Mesenchymal stem cell (in vitro differentiated cells and primary cell): ENCODE data around the gene FRRS1L.

Experiments
- DNase-seq: peaks from one replicate; pipeline ENCODE4 v3.0.0-alpha.2; 2013
- H2AFZ ChIP-seq: one replicate; pipeline ENCODE4 v1.6.1; 2013; ENCODE audit warnings: low read depth, mild to moderate bottlenecking, control low read depth, inconsistent platforms, low read length, moderate library complexity
- H2AK5ac ChIP-seq: 2 replicates; pipeline ENCODE4 v1.6.1; 2013; ENCODE audit warnings: low read length, moderate library complexity, mild to moderate bottlenecking, inconsistent platforms; ENCODE audit not compliant: severe bottlenecking
- H2BK120ac ChIP-seq: one replicate; pipeline ENCODE4 v1.6.1; 2013; ENCODE audit warnings: low read depth, mild to moderate bottlenecking, inconsistent platforms, low read length, moderate library complexity
- H2BK12ac ChIP-seq, 2 experiments: one replicate each; pipeline ENCODE4 v1.6.1; 2013; ENCODE audit warnings: inconsistent platforms in 2 of 2, low read length in 2 of 2, mild to moderate bottlenecking in 2 of 2, moderate library complexity in 2 of 2, control low read depth in 1 of 2
- H2BK15ac ChIP-seq: one replicate; pipeline ENCODE4 v1.6.1; 2013; ENCODE audit warnings: mild to moderate bottlenecking, low read depth, inconsistent platforms; ENCODE audit not compliant: poor library complexity, severe bottlenecking
- H2BK5ac ChIP-seq: 2 replicates; pipeline ENCODE4 v1.6.1; 2013; ENCODE audit warnings: low read depth, mild to moderate bottlenecking, low read length, control low read depth, inconsistent platforms; ENCODE audit not compliant: poor library complexity, severe bottlenecking
- H3K14ac ChIP-seq, 2 experiments: one replicate each; pipeline ENCODE4 v1.6.1; 2013; ENCODE audit warnings: inconsistent platforms in 2 of 2, low read length in 2 of 2, control low read depth in 1 of 2, mild to moderate bottlenecking in 1 of 2, moderate library complexity in 1 of 2
- H3K18ac ChIP-seq, 2 experiments: one replicate each; pipeline ENCODE4 v1.6.1; 2013; ENCODE audit warnings: inconsistent platforms in 2 of 2, low read length in 2 of 2, control low read depth in 1 of 2, low read depth in 1 of 2, mild to moderate bottlenecking in 1 of 2
- H3K23ac ChIP-seq, 2 experiments: one replicate each; pipeline ENCODE4 v1.6.1; 2013; ENCODE audit warnings: inconsistent platforms in 2 of 2, low read length in 2 of 2, mild to moderate bottlenecking in 2 of 2, moderate library complexity in 2 of 2, control low read depth in 1 of 2
- H3K27ac ChIP-seq: 2 replicates; pipeline ENCODE4 v1.5.1; 2013; ENCODE audit warnings: mild to moderate bottlenecking, moderate library complexity, low read length, control low read depth, inconsistent platforms; ENCODE audit not compliant: poor library complexity, severe bottlenecking
- H3K27me3 ChIP-seq, 2 experiments: 2 replicates each; pipeline versions ENCODE4 v1.6.1 to v1.7.0; 2013; ENCODE audit warnings: low read length in 2 of 2, mild to moderate bottlenecking in 2 of 2, moderate library complexity in 2 of 2, control low read depth in 1 of 2, inconsistent platforms in 1 of 2; ENCODE audit not compliant: control insufficient read depth in 1 of 2, insufficient read depth in 1 of 2
- H3K36me3 ChIP-seq, 2 experiments: 2 replicates each; pipeline versions ENCODE4 v1.6.1 to v1.7.0; 2013; ENCODE audit warnings: low read length in 2 of 2, control low read depth in 1 of 2, inconsistent platforms in 1 of 2, low read depth in 1 of 2, mild to moderate bottlenecking in 1 of 2; ENCODE audit not compliant: insufficient read depth in 2 of 2, control insufficient read depth in 1 of 2
- H3K4ac ChIP-seq, 2 experiments: one replicate each; pipeline ENCODE4 v1.6.1; 2013; ENCODE audit warnings: inconsistent platforms in 2 of 2, low read length in 2 of 2, mild to moderate bottlenecking in 2 of 2, moderate library complexity in 2 of 2, control low read depth in 1 of 2, low read depth in 1 of 2
- H3K4me1 ChIP-seq: 2 replicates; pipeline ENCODE4 v1.6.1; 2013; ENCODE audit warnings: low read depth, low read length, control low read depth; ENCODE audit not compliant: control insufficient read depth, insufficient read depth
- H3K4me2 ChIP-seq: 2 replicates; pipeline ENCODE4 v1.6.1; 2013; ENCODE audit warnings: low read length, mild to moderate bottlenecking, inconsistent platforms; ENCODE audit not compliant: poor library complexity, severe bottlenecking
- H3K4me3 ChIP-seq, 2 experiments: 2 replicates each; pipeline versions ENCODE4 v1.5.1 to v1.7.0; 2013; ENCODE audit warnings: low read length in 2 of 2, mild to moderate bottlenecking in 2 of 2, control low read depth in 1 of 2, low read depth in 1 of 2; ENCODE audit not compliant: insufficient read depth in 1 of 2
- H3K79me1 ChIP-seq: replicated peaks from 2 replicates; pipeline ENCODE4 v1.6.1; 2013; ENCODE audit warnings: mild to moderate bottlenecking, control low read depth, low read length, inconsistent platforms; ENCODE audit not compliant: poor library complexity, severe bottlenecking
- H3K9ac ChIP-seq: 2 replicates; pipeline ENCODE4 v1.7.0; 2013; ENCODE audit warnings: mild to moderate bottlenecking, low read length, moderate library complexity
- H3K9me3 ChIP-seq: 2 replicates; pipeline ENCODE4 v1.7.0; 2013; ENCODE audit warnings: mild to moderate bottlenecking, low read length; ENCODE audit not compliant: control insufficient read depth
- H4K8ac ChIP-seq: one replicate; pipeline ENCODE4 v1.6.1; 2013; ENCODE audit warnings: inconsistent platforms, mild to moderate bottlenecking, low read length, moderate library complexity
- H4K91ac ChIP-seq: one replicate; pipeline ENCODE4 v1.6.1; 2013; ENCODE audit warnings: mild to moderate bottlenecking, low read length, inconsistent platforms
- WGBS: methylation state at CpG from one replicate; pipeline ENCODE4 v1.1.7; 2013; ENCODE audit warnings: mixed read lengths; 5-methylcytosine and 5-hydroxymethylcytosine counted together

The FRRS1L gene

GRCh38 chr9:109145051-109145450 lies 22.0 kb downstream of the FRRS1L start:
- H3K18ac ChIP-seq = no peak overlapping the region
- 81% methylated on average over 5 of the region's 6 CpGs for WGBS
- H2BK12ac ChIP-seq = no peak overlapping the region
- no peak overlapping the region for H4K91ac ChIP-seq
- no peak overlapping the region for H2BK15ac ChIP-seq
- H2BK120ac ChIP-seq = no peak overlapping the region
- H3K9ac ChIP-seq = no peak overlapping the region
- H3K4ac ChIP-seq = no peak overlapping the region
- no peak overlapping the region for H3K4me3 ChIP-seq
- H2AFZ ChIP-seq = no peak overlapping the region
- no peak overlapping the region for H2AK5ac ChIP-seq
- no peak overlapping the region for H3K4me2 ChIP-seq
- no peaks in the 10 kb centered on the region for H3K4me1 ChIP-seq
- no peak overlapping the region for H2BK5ac ChIP-seq
- H3K27ac ChIP-seq = no peak overlapping the region
- peaks cover 0 to 25% of the 10 kb centered on the region in 2 experiments for H3K27me3 ChIP-seq
- H4K8ac ChIP-seq = no peak overlapping the region
- no peak overlapping the region for H3K23ac ChIP-seq
- no peak for DNase-seq
- H3K14ac ChIP-seq = no peak overlapping the region
- no peaks in the 10 kb centered on the region for H3K36me3 ChIP-seq
- H3K79me1 ChIP-seq = no peaks in the 10 kb centered on the region
- H3K9me3 ChIP-seq = no peaks in the 10 kb centered on the region

GRCh38 chr9:109143881-109144562 lies 23.0 kb downstream of the FRRS1L start:
- H3K9me3 ChIP-seq = no peaks in the 10 kb centered on the region
- H4K91ac ChIP-seq = no peak overlapping the region
- H3K27ac ChIP-seq = no peak overlapping the region
- peak overlapping the region in 1 of 2 experiments; percentile 75 for H3K14ac ChIP-seq
- no peaks in the 10 kb centered on the region for H3K36me3 ChIP-seq
- H4K8ac ChIP-seq = no peak overlapping the region
- H3K23ac ChIP-seq = no peak overlapping the region
- no peak overlapping the region for H2AFZ ChIP-seq
- H3K4me2 ChIP-seq = no peak overlapping the region
- H3K4ac ChIP-seq = no peak overlapping the region
- H2BK120ac ChIP-seq = no peak overlapping the region
- no peak overlapping the region for H2BK12ac ChIP-seq
- H3K9ac ChIP-seq = no peak overlapping the region
- no peak overlapping the region for H2BK15ac ChIP-seq
- H3K4me3 ChIP-seq = no peak overlapping the region
- H3K27me3 ChIP-seq = peaks cover 0 to 21% of the 10 kb centered on the region in 2 experiments
- peak; percentile 28 for DNase-seq
- H3K18ac ChIP-seq = no peak overlapping the region
- WGBS = 73% methylated on average over 5 of the region's 5 CpGs
- H3K79me1 ChIP-seq = no peaks in the 10 kb centered on the region
- H3K4me1 ChIP-seq = no peaks in the 10 kb centered on the region
- no peak overlapping the region for H2BK5ac ChIP-seq
- H2AK5ac ChIP-seq = no peak overlapping the region

- no peaks in the 10 kb centered on the region for H3K4me1 ChIP-seq
- no peak overlapping the region for H3K9ac ChIP-seq
- WGBS = 95% methylated on average over 5 of the region's 5 CpGs
- no peak overlapping the region for H3K18ac ChIP-seq
- no peak overlapping the region for H2AK5ac ChIP-seq
- no peak overlapping the region for H2BK12ac ChIP-seq
- H3K4ac ChIP-seq = no peak overlapping the region
- no peaks in the 10 kb centered on the region for H3K9me3 ChIP-seq
- no peak overlapping the region for H2BK15ac ChIP-seq
- H3K4me3 ChIP-seq = no peak overlapping the region
- peaks cover 0 to 6% of the 10 kb centered on the region in 2 experiments for H3K27me3 ChIP-seq
- H2BK5ac ChIP-seq = no peak overlapping the region
- no peak overlapping the region for H4K8ac ChIP-seq
- no peak overlapping the region for H2BK120ac ChIP-seq
- DNase-seq = no peak
- H3K27ac ChIP-seq = no peak overlapping the region
- H2AFZ ChIP-seq = no peak overlapping the region
- no peak overlapping the region for H4K91ac ChIP-seq
- H3K14ac ChIP-seq = no peak overlapping the region
- H3K4me2 ChIP-seq = no peak overlapping the region
- H3K79me1 ChIP-seq = no peaks in the 10 kb centered on the region
- no peaks in the 10 kb centered on the region for H3K36me3 ChIP-seq
- H3K23ac ChIP-seq = no peak overlapping the region
Measured at GRCh38 chr9:109141375-109141774, 25.7 kb downstream of the FRRS1L start.

- no peak overlapping the region for H3K14ac ChIP-seq
- H3K18ac ChIP-seq = no peak overlapping the region
- no peak overlapping the region for H2BK12ac ChIP-seq
- no peak overlapping the region for H3K23ac ChIP-seq
- no peak overlapping the region for H2BK15ac ChIP-seq
- no peak overlapping the region for H4K8ac ChIP-seq
- H4K91ac ChIP-seq = no peak overlapping the region
- H3K9me3 ChIP-seq = no peaks in the 10 kb centered on the region
- H3K79me1 ChIP-seq = no peaks in the 10 kb centered on the region
- H2BK120ac ChIP-seq = no peak overlapping the region
- H3K4me1 ChIP-seq = no peaks in the 10 kb centered on the region
- H2AFZ ChIP-seq = no peak overlapping the region
- no peak overlapping the region for H3K4ac ChIP-seq
- H2AK5ac ChIP-seq = no peak overlapping the region
- no peak overlapping the region for H2BK5ac ChIP-seq
- no peak for DNase-seq
- H3K27ac ChIP-seq = no peak overlapping the region
- H3K27me3 ChIP-seq = peaks cover 0 to 3% of the 10 kb centered on the region in 2 experiments
- WGBS = 83% methylated on average over 1 of the region's 1 CpG
- no peak overlapping the region for H3K4me3 ChIP-seq
- H3K9ac ChIP-seq = no peak overlapping the region
- H3K36me3 ChIP-seq = no peaks in the 10 kb centered on the region
- H3K4me2 ChIP-seq = no peak overlapping the region
Measured at GRCh38 chr9:109139851-109140250, 27.2 kb downstream of the FRRS1L start.
